Heart left ventricle (tissue), 13 donors: ENCODE data around the gene S100A11.

Experiments used
- POLR2A ChIP-seq, 2 donors: fragments of 450-650 bp; IDR thresholded peaks; one replicate each; pipeline ENCODE4 v1.6.1; 2017; ENCODE audit warnings: antibody characterized with exemption in 2 of 2, mild to moderate bottlenecking in 2 of 2, moderate library complexity in 2 of 2
- TF ChIP-seq, protein P1 (sequence below), 12 donors: fragments of 200-600 bp; sonication (generic) in 4 of 12; IDR thresholded peaks; one replicate each; pipeline versions ENCODE4 v1.5.0 to v1.8.0; 2018 to 2022; ENCODE audit warnings: antibody characterized with exemption in 12 of 12, mild to moderate bottlenecking in 5 of 12
- donor health status: ischemic (EF 13 %, LVEDD 7.1; RV severe dilation, severe dysfunction).
- donor health status: DM: no; HTN: yes; CAD: no.
- donor health status: DM: no; HTN: no; CAD: no.
- donor health status: ischemic (EF 25% LVEDD 6.9; RV normal size, moderate dysfunction).
- donor health status: ischemic (EF 25% LVEDD 5.7; RV mildly dilated, moderate dysfunction).
- donor health status: ischemic (EF 35%, LVEDD 5.7; RV mildly dilated, moderate dysfunction).
- donor health status: nonischemic (EF 11% LVEDD 7.7; RV severe dilation, severe dysfunction).
- donor health status: DM: yes; HTN: yes; CAD: no.
- donor health status: PGD.
- donor health status: ischemic (EF 29% LVEDD 5.4; RV normal size, mild dysfunction).
- donor health status: nonischemic (EF 23%, LVEDD 6.1; RV moderate dilation, normal function).

GRCh38 chr1:152007047-152007446 is 29.8 kb downstream of the S100A11 start:
- no peak for TF ChIP-seq POLR2A (IDR thresholded peaks at IDR 0.05)
- TF ChIP-seq, protein P1, sequence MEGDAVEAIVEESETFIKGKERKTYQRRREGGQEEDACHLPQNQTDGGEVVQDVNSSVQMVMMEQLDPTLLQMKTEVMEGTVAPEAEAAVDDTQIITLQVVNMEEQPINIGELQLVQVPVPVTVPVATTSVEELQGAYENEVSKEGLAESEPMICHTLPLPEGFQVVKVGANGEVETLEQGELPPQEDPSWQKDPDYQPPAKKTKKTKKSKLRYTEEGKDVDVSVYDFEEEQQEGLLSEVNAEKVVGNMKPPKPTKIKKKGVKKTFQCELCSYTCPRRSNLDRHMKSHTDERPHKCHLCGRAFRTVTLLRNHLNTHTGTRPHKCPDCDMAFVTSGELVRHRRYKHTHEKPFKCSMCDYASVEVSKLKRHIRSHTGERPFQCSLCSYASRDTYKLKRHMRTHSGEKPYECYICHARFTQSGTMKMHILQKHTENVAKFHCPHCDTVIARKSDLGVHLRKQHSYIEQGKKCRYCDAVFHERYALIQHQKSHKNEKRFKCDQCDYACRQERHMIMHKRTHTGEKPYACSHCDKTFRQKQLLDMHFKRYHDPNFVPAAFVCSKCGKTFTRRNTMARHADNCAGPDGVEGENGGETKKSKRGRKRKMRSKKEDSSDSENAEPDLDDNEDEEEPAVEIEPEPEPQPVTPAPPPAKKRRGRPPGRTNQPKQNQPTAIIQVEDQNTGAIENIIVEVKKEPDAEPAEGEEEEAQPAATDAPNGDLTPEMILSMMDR (IDR thresholded peaks at IDR 0.05), result no peak
